CD14-positive monocyte (primary cell): ENCODE results near the gene TSPAN11. TPM values are rescaled to one million over a fixed set of nuclear protein-coding genes. Genes with fewer than 3 reads are reported as not detected.

Source experiments
- DNase-seq, 3 donors: peaks; one replicate each; pipeline ENCODE4 v3.0.0-alpha.2; 2011 to 2022
- H2AFZ ChIP-seq: 2 replicates; pipeline ENCODE4 v1.6.0; 2012; ENCODE audit warnings: mild to moderate bottlenecking, low read depth, low read length, inconsistent platforms; ENCODE audit not compliant: insufficient read depth, poor library complexity, severe bottlenecking
- H3K27ac ChIP-seq, 2 donors: 1 replicate in 1 of 2; 2 replicates in 1 of 2; pipeline ENCODE4 v1.5.1; 2012 to 2013; ENCODE audit warnings: low read length in 2 of 2, control low read depth in 1 of 2, inconsistent platforms in 1 of 2, low read depth in 1 of 2, mild to moderate bottlenecking in 1 of 2
- H3K27me3 ChIP-seq, 2 donors: one replicate each; pipeline versions ENCODE4 v1.6.0 to v1.6.1; 2011 to 2013; ENCODE audit warnings: low read length in 2 of 2; ENCODE audit not compliant: control insufficient read depth in 2 of 2, insufficient read depth in 2 of 2
- H3K36me3 ChIP-seq, 2 donors: replicated peaks in 1 of 2; 1 replicate in 1 of 2; 2 replicates in 1 of 2; pipeline versions ENCODE4 v1.5.1 to v1.6.1; 2012 to 2013; ENCODE audit warnings: low read length in 2 of 2, control low read depth in 1 of 2, inconsistent platforms in 1 of 2, mild to moderate bottlenecking in 1 of 2; ENCODE audit not compliant: insufficient read depth in 2 of 2, control insufficient read depth in 1 of 2
- H3K4me1 ChIP-seq, 2 donors: 1 replicate in 1 of 2; 2 replicates in 1 of 2; pipeline versions ENCODE4 v1.5.1 to v1.6.1; 2012 to 2013; ENCODE audit warnings: low read length in 2 of 2, control low read depth in 1 of 2, inconsistent platforms in 1 of 2, mild to moderate bottlenecking in 1 of 2, moderate library complexity in 1 of 2; ENCODE audit not compliant: insufficient read depth in 2 of 2, control insufficient read depth in 1 of 2
- H3K4me2 ChIP-seq: replicated peaks from 2 replicates; pipeline ENCODE3; 2012; ENCODE audit warnings: low read length, moderate library complexity, mild to moderate bottlenecking; ENCODE audit not compliant: poor library complexity, severe bottlenecking; ENCODE audit errors: extremely low read depth
- H3K4me3 ChIP-seq, 3 experiments: fragments of 200-600 bp in 1 of 3; sonication (generic) in 1 of 3; replicated peaks in 1 of 3; 1 replicate in 2 of 3; 2 replicates in 1 of 3; pipeline ENCODE4 v1.5.1; 2011 to 2013; ENCODE audit warnings: low read length in 3 of 3, mild to moderate bottlenecking in 3 of 3, control low read depth in 2 of 3, low read depth in 2 of 3, inconsistent platforms in 1 of 3, moderate library complexity in 1 of 3
- H3K79me2 ChIP-seq: 2 replicates; pipeline ENCODE4 v1.6.0; 2012; ENCODE audit warnings: mild to moderate bottlenecking, control low read depth, inconsistent platforms, low read length, moderate library complexity; ENCODE audit not compliant: insufficient read depth
- H3K9ac ChIP-seq: 2 replicates; pipeline ENCODE4 v1.6.0; 2017; ENCODE audit warnings: low read length, mild to moderate bottlenecking; ENCODE audit not compliant: insufficient read depth, poor library complexity, severe bottlenecking
- H3K9me3 ChIP-seq, 2 donors: replicated peaks in 1 of 2; 1 replicate in 1 of 2; 2 replicates in 1 of 2; pipeline versions ENCODE4 v1.5.1 to v1.6.1; 2012 to 2013; ENCODE audit warnings: low read length in 2 of 2, control low read depth in 1 of 2; ENCODE audit not compliant: control insufficient read depth in 1 of 2, insufficient read depth in 1 of 2
- H4K20me1 ChIP-seq: 2 replicates; pipeline ENCODE4 v1.6.0; 2012; ENCODE audit warnings: mild to moderate bottlenecking, low read length, control low read depth, moderate library complexity; ENCODE audit not compliant: insufficient read depth
- H3K27ac Mint-ChIP-seq, 7 donors: one replicate each; pipeline ENCODE4 v1.8.0; 2020; ENCODE audit warnings: mild to moderate bottlenecking in 7 of 7, mixed read lengths in 7 of 7, moderate library complexity in 6 of 7, inconsistent platforms in 2 of 7
- H3K27me3 Mint-ChIP-seq, 3 donors: one replicate each; pipeline ENCODE4 v1.8.0; 2021 to 2022; ENCODE audit warnings: low read depth in 3 of 3, mild to moderate bottlenecking in 3 of 3, mixed read lengths in 3 of 3, moderate library complexity in 3 of 3, inconsistent platforms in 1 of 3
- H3K36me3 Mint-ChIP-seq, 2 donors: one replicate each; pipeline ENCODE4 v1.8.0; 2020; ENCODE audit warnings: mixed read lengths in 2 of 2, inconsistent platforms in 1 of 2, mild to moderate bottlenecking in 1 of 2
- H3K4me1 Mint-ChIP-seq: one replicate; pipeline ENCODE4 v1.8.0; 2020; ENCODE audit warnings: mild to moderate bottlenecking, mixed read lengths
- H3K4me3 Mint-ChIP-seq, 2 donors: one replicate each; pipeline ENCODE4 v1.8.0; 2020; ENCODE audit warnings: mild to moderate bottlenecking in 2 of 2, mixed read lengths in 2 of 2, moderate library complexity in 1 of 2
- H3K9me3 Mint-ChIP-seq, 7 donors: one replicate each; pipeline ENCODE4 v1.8.0; 2020 to 2022; ENCODE audit warnings: mixed read lengths in 7 of 7, mild to moderate bottlenecking in 6 of 7, moderate library complexity in 6 of 7, inconsistent platforms in 2 of 7
- WGBS: methylation state at CpG from one replicate; pipeline ENCODE4 v1.1.5; 2013; ENCODE audit warnings: missing lambda C conversion rate; ENCODE audit not compliant: insufficient coverage; 5-methylcytosine and 5-hydroxymethylcytosine counted together
- intact Hi-C, 2 donors: fragments of 100-400 bp; cut with micrococcal nuclease; formaldehyde crosslinking; loops; one replicate each; pipeline versions ENCODE4 v1.15.0 to v1.15.1; 2023
- polyA plus RNA-seq, 3 donors: library from polyadenylated mRNA; depleted of rRNA in 1 of 3; unstranded in 2 of 3; stranded (reverse) in 1 of 3; fragments of 300-500 nt in 2 of 3; fragments of >200 nt in 1 of 3; fragmentation: Illumina TruSeq in 2 of 3; gene quantifications; 1 replicate in 2 of 3; 2 replicates in 1 of 3; pipeline ENCODE4 v1.2.3, GENCODE V29; 2012 to 2021
- TF ChIP-seq, protein P1 (sequence below): fragments of 200-600 bp; IDR thresholded peaks from one replicate; pipeline ENCODE4 v1.8.0; 2022; ENCODE audit warnings: antibody characterized with exemption, mild to moderate bottlenecking

Gene TSPAN11
- polyA plus RNA-seq, 3 donors = not detected

DNA sequence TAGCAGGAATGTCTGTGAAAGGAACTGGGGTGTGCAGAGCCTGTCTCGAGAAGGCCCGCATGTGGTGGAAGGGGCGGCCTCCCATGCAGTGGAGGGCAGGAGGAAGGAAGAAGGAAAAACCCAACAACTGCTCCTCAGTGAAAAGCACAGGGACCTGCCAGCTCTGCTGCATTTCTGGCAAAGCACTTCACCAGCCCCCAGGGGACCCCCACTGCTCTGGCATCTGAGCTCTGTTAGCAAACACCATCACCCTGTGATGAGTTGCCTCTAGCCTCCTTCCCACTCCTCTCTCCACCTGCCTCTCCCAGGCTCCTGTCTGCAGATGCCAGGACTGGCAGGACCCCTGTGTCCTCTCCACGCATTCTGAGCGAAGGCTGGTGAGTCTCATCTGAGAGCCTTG, 78.1 kb downstream of the TSPAN11 start:
- no peaks in the 10 kb centered on the region for H3K27me3 ChIP-seq
- no peaks in the 10 kb centered on the region for H4K20me1 ChIP-seq
- no peak overlapping the region for H3K27ac ChIP-seq
- DNase-seq = no peak
- no peaks in the 10 kb centered on the region for H3K36me3 ChIP-seq
- WGBS = 80% methylated on average over 2 of the region's 5 CpGs
- Mint-ChIP-seq H3K27me3 (peaks cover 0 to 3% (median 2%) of the 10 kb centered on the region in 3 donors), H3K27ac (no peak overlapping the region), H3K36me3 (no peaks in the 10 kb centered on the region), H3K9me3 (no peaks in the 10 kb centered on the region), H3K4me3 (no peak overlapping the region), H3K4me1 (peaks cover 3% of the 10 kb centered on the region)
- H3K79me2 ChIP-seq = no peaks in the 10 kb centered on the region
- no peaks in the 10 kb centered on the region for H3K4me1 ChIP-seq
- no peak overlapping the region for H3K9ac ChIP-seq
- no peak overlapping the region for H3K4me3 ChIP-seq
- intact Hi-C loops = no loop called here
- no peak overlapping the region for H2AFZ ChIP-seq
- TF ChIP-seq, protein P1, sequence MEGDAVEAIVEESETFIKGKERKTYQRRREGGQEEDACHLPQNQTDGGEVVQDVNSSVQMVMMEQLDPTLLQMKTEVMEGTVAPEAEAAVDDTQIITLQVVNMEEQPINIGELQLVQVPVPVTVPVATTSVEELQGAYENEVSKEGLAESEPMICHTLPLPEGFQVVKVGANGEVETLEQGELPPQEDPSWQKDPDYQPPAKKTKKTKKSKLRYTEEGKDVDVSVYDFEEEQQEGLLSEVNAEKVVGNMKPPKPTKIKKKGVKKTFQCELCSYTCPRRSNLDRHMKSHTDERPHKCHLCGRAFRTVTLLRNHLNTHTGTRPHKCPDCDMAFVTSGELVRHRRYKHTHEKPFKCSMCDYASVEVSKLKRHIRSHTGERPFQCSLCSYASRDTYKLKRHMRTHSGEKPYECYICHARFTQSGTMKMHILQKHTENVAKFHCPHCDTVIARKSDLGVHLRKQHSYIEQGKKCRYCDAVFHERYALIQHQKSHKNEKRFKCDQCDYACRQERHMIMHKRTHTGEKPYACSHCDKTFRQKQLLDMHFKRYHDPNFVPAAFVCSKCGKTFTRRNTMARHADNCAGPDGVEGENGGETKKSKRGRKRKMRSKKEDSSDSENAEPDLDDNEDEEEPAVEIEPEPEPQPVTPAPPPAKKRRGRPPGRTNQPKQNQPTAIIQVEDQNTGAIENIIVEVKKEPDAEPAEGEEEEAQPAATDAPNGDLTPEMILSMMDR = no peak
- no peaks in the 10 kb centered on the region for H3K9me3 ChIP-seq
- no peak overlapping the region for H3K4me2 ChIP-seq

DNA sequence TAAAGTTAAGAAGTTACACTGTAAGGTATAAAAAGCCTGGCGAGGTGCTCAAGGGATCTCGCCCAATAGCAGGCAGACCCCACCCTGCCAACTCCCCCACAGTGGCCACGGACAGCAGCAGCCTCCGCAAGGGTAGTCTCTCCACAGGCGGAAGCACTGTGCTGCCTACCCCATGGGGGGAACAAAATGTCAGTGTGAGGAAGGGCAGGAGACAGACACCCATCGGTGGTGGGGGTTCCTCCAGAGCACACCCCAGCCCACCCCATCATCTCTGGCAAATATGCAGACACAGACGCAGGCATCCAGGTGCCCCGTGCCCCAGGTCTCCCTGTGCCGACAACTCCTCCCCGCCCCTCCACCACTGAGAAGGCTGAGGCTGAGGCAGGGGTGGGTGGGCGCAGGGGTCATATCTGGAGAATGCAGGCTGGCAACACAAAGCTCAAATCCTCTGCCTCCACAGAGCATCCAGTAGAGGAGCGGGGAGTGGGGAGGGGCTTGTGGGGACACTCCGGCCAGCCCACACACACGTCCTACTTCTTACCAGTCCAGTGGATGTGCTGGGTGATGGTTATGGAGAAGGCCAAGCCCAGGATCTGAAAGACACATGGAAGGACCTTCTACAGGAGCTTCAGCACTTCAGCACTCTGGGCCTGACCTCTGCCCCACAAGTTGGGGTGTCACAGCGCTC, 78.9 kb downstream of the TSPAN11 start:
- Histone ChIP-seq H3K36me3 (no peaks in the 10 kb centered on the region), H3K27ac (no peak overlapping the region), H3K27me3 (no peaks in the 10 kb centered on the region), H3K4me1 (no peaks in the 10 kb centered on the region), H3K4me2 (no peak overlapping the region), H3K9ac (no peak overlapping the region), H3K9me3 (no peaks in the 10 kb centered on the region), H3K79me2 (no peaks in the 10 kb centered on the region), H2AFZ (no peak overlapping the region), H4K20me1 (no peaks in the 10 kb centered on the region), H3K4me3 (no peak overlapping the region)
- intact Hi-C loops = no loop called here
- no peak for DNase-seq
- Mint-ChIP-seq H3K27ac (no peak overlapping the region), H3K36me3 (no peaks in the 10 kb centered on the region), H3K4me3 (no peak overlapping the region), H3K4me1 (peaks cover 3% of the 10 kb centered on the region), H3K27me3 (peaks cover 0 to 3% (median 2%) of the 10 kb centered on the region in 3 donors), H3K9me3 (no peaks in the 10 kb centered on the region)
- TF ChIP-seq, protein P1 = no peak
- 96% methylated on average over 2 of the region's 15 CpGs for WGBS
